GM12865 (cell line): ENCODE results near the gene RTN4.
A peak's percentile ranks its signal among the peaks of the same experiment; 100 is the strongest.

Experiments
- DNase-seq: peaks from one replicate; pipeline ENCODE4 v3.0.0; 2010; ENCODE audit warnings: low read depth
- H3K4me3 ChIP-seq: 2 replicates; pipeline ENCODE4 v1.5.1; 2011; ENCODE audit warnings: mild to moderate bottlenecking, low read depth, low read length, control low read depth
- TF ChIP-seq, protein P1 (sequence below): IDR thresholded peaks from 2 replicates; pipeline ENCODE4 v1.5.1; 2011; ENCODE audit warnings: low read length, control low read depth, low read depth, inconsistent platforms; ENCODE audit not compliant: insufficient read depth; ENCODE audit errors: missing control alignments

Gene RTN4, protein sequence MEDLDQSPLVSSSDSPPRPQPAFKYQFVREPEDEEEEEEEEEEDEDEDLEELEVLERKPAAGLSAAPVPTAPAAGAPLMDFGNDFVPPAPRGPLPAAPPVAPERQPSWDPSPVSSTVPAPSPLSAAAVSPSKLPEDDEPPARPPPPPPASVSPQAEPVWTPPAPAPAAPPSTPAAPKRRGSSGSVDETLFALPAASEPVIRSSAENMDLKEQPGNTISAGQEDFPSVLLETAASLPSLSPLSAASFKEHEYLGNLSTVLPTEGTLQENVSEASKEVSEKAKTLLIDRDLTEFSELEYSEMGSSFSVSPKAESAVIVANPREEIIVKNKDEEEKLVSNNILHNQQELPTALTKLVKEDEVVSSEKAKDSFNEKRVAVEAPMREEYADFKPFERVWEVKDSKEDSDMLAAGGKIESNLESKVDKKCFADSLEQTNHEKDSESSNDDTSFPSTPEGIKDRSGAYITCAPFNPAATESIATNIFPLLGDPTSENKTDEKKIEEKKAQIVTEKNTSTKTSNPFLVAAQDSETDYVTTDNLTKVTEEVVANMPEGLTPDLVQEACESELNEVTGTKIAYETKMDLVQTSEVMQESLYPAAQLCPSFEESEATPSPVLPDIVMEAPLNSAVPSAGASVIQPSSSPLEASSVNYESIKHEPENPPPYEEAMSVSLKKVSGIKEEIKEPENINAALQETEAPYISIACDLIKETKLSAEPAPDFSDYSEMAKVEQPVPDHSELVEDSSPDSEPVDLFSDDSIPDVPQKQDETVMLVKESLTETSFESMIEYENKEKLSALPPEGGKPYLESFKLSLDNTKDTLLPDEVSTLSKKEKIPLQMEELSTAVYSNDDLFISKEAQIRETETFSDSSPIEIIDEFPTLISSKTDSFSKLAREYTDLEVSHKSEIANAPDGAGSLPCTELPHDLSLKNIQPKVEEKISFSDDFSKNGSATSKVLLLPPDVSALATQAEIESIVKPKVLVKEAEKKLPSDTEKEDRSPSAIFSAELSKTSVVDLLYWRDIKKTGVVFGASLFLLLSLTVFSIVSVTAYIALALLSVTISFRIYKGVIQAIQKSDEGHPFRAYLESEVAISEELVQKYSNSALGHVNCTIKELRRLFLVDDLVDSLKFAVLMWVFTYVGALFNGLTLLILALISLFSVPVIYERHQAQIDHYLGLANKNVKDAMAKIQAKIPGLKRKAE

DNA sequence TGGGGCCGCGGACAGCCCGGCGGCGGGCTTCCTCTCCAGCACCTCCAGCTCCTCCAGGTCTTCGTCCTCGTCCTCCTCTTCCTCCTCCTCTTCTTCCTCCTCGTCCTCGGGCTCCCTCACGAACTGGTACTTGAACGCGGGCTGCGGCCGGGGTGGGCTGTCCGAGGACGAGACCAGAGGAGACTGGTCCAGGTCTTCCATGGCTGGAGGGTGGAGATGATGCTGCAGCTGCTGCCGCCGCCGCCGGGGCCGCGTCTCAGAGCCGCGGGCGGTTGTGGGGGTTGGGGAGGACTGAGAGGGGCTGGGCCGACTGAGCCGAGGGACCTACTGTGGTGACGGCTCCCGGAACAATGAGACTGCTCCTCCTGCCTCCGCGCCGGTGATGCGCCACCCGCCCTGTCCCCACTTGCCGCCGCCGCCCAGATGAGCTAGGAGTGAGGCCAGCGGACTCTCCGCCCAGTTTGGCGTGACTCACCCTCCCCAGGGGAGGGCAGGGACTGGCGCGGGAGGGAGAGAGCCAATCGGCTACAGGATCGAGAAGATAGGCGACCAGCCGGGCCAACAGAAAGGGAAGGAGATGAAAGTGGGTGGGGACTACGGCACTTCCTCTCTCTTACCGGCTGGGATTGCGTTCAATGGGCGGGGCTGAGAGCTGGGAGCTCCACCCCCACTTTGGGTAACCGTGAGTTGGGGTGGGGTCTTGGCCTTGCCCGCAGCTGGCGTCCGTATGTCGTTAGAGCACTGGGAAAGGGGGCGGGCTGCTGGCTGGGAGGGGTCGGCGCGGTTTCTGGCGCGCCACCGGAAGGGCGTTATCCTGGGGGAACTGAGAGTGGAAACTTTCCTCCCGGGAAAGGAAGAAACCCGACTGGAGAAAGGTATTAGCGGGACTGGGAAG, at the start of gene RTN4:
Gene RTN4 (minus strand): TSS at position 352 of the 895 bp plus-strand sequence. CDS start 151 bp downstream, at position 201.
- DNase-seq, result peak; percentile 100
- TF ChIP-seq, protein P1, sequence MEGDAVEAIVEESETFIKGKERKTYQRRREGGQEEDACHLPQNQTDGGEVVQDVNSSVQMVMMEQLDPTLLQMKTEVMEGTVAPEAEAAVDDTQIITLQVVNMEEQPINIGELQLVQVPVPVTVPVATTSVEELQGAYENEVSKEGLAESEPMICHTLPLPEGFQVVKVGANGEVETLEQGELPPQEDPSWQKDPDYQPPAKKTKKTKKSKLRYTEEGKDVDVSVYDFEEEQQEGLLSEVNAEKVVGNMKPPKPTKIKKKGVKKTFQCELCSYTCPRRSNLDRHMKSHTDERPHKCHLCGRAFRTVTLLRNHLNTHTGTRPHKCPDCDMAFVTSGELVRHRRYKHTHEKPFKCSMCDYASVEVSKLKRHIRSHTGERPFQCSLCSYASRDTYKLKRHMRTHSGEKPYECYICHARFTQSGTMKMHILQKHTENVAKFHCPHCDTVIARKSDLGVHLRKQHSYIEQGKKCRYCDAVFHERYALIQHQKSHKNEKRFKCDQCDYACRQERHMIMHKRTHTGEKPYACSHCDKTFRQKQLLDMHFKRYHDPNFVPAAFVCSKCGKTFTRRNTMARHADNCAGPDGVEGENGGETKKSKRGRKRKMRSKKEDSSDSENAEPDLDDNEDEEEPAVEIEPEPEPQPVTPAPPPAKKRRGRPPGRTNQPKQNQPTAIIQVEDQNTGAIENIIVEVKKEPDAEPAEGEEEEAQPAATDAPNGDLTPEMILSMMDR, result peak; percentile 7
- peak within 1 kb of the TSS; percentile 86 for H3K4me3 ChIP-seq

DNA sequence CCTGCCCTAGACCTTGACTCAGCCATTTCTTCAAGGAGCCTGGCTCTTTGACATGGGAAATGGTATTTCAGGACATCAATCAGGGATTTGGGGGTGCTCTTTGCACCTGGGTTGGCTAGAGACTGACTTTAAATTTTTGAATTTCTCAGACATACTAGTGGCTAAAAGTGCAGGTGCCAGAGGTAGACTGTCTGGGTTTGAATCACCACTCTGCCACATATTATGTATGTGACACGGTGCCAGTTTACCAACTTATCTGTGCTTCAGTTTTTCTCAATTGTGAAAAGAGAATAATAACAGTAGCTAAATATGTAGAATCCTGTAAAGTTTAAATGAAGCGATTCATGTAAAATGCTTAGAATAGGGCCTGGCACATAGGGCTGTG, 49.2 kb upstream of the RTN4 start:
- no peak overlapping the region for H3K4me3 ChIP-seq
- DNase-seq, result no peak
- TF ChIP-seq, protein P1, result no peak

DNA sequence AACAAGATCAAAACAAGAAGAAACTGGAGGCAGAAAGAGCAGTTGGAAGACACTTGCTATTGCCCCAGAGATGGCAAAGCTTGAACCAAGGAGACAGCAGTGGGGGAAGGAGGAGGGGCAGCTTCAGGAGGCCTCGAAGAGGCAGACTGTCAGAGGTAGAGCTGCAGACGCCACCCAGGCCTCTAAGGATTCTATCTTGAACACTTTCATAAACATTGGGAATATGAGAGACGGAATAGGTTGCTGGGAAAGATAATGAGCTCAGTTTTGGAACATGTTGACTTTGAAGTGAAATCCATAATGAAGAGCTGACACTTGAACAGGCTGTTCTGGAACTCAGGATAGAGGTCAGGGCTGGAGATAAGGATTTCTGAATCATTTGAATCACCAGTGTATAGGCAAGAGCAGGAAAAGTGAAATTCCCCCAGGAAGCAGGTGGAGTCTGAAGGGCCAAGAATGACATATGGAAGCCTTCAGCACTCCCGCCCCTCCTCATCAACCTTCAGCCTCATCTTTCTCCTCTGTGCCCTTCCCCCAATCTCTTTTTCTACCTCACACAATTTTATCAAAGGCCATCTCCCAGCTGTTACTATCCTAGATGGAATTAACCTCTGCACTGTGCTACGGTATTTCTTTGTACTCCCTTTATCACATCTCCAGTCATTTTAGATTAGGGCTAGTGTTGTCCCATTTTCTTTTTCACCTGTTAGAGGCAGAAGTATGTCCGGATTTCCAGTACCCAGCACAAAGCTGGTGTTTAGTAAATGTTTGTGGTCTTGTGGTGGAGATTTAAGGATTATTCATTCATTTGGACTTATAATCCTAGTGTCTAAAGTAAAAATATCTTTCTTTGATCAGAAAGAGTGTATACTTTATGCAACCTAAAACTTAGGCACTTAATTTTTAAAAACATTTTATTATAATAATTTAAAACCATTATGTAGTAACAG, 47.5 kb upstream of the RTN4 start:
- DNase-seq, result no peak

DNA sequence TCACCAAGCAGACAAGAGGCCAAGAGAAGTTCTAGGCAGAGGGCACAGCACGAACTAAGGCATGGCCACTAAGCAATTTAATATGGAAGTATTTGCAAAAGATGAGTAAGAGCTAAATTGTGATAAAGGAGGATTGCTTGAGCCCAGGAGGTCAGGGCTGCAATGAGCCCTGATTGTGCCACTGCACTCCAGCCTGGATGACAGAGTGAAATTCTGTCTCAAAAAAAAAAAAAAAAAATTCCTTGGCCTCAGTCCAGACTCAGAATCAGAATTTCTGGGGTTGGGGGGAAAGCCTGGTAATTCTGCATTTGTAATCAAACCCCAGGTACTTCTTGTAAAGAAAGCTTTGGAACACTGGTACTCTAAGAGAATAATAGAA, 46.8 kb upstream of the RTN4 start:
- H3K4me3 ChIP-seq, result no peak overlapping the region
- DNase-seq, result no peak

More for the DNA sequence above, 47.5 kb upstream of the RTN4 start:
- TF ChIP-seq, protein P1, result no peak
- H3K4me3 ChIP-seq, result no peak overlapping the region

DNA sequence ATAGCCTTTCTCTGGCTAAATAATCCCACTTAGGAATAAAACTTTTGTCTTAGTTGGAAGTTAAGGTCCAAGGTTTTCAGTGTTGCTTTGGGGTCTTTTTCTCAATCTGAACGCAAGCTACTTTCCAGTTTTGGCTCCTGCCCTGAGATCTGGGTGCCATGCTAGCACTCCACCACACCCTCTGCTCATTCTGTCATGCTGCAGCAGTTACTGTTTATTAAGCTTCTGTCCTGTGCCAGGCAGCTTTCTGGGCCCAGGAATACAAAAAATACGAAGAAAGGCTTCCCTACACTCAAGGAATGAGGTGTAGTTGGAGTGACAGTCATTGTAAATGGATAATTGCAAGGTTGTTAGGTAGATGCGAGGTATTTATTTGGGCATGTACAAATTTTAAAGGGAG, 46.3 kb upstream of the RTN4 start:
- H3K4me3 ChIP-seq, result no peak overlapping the region
- TF ChIP-seq, protein P1, result no peak
- no peak for DNase-seq

More for the DNA sequence above, 46.8 kb upstream of the RTN4 start:
- TF ChIP-seq, protein P1, result no peak
